Vagina (tissue), 2 donors: ENCODE measurements around the gene SH3BP2.

Experiments
- CTCF ChIP-seq, 3 experiments: fragments of 450-650 bp in 2 of 3; fragments of 200-600 bp in 1 of 3; sonication (generic) in 1 of 3; IDR thresholded peaks; one replicate each; pipeline ENCODE4 v1.5.1; 2017 to 2019; ENCODE audit warnings: antibody characterized with exemption in 3 of 3, mild to moderate bottlenecking in 2 of 3, moderate library complexity in 2 of 3
- POLR2A ChIP-seq, 2 donors: fragments of 450-650 bp; IDR thresholded peaks; one replicate each; pipeline ENCODE4 v1.6.1; 2017; ENCODE audit warnings: antibody characterized with exemption in 2 of 2, mild to moderate bottlenecking in 2 of 2, moderate library complexity in 2 of 2
- POLR2AphosphoS5 ChIP-seq, 2 donors: sonication (generic); formaldehyde crosslinking; IDR thresholded peaks; one replicate each; pipeline ENCODE4 v1.9.0; 2017; ENCODE audit warnings: antibody characterized with exemption in 2 of 2, mild to moderate bottlenecking in 2 of 2, low read depth in 1 of 2; ENCODE audit not compliant: insufficient read depth in 1 of 2

DNA sequence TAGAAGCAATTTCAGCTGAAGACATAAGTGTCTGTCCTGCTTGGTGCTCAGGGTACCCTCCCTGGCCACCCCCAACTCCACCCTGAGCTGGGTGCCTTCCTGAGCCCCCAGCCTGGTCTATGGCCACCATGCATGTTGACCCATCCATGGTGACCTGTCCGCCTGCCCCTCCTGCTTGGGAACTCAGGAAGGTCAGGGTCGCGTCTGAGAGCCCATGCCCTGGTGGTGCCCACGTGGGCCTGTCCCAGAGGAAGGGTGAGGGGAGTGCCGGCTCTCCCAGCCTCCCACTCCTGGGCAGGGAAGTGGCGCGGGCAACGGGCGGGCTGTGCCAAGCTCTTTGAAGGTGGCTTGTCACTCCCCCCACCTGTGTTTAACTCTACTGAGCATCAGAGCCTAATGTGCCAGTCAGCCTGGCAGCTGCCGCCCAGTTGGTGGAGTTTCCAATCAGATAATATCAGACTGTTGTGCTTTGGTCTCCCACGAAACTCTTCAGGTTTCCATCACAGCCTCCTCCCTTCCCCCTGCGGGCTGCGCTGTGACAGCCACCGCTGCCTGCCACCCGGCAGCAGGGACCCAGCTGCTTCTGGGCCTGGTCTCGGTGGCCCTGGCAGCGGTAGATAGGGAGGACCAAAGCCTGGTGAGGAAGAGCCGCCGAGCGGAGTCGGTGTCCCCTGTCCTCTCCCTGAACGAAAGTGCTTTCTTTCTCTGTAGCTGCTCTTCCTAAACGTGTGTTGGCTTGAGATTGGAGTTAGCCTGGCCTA, 4.8 kb downstream of the SH3BP2 start:
- TF ChIP-seq CTCF (IDR thresholded peaks at IDR 0.05): no peak
- no peak for TF ChIP-seq POLR2AphosphoS5 (IDR thresholded peaks at IDR 0.05; ENCODE audit: insufficient read depth in 1 of 2, low read depth in 1 of 2)
- TF ChIP-seq POLR2A (IDR thresholded peaks at IDR 0.05): no peak
